HepG2 (cell line): ENCODE data around the gene MBD4. TPM values are rescaled to one million over a fixed set of nuclear protein-coding genes. Genes with fewer than 3 reads are reported as not detected.

Source experiments
- ARID2 ChIP-seq: sonication (generic); formaldehyde crosslinking; IDR thresholded peaks from 2 replicates; pipeline ENCODE4 v1.8.1; 2022; ENCODE audit warnings: mild to moderate bottlenecking, missing genetic modification reagents, borderline replicate concordance
- CEBPG ChIP-seq: IDR thresholded peaks from 2 replicates; pipeline ENCODE4 v1.6.1; 2016
- DMAP1 ChIP-seq: IDR thresholded peaks from 2 replicates; pipeline ENCODE4 v1.6.1; 2016
- JDP2 ChIP-seq: sonication (generic); formaldehyde crosslinking; IDR thresholded peaks from 2 replicates; pipeline ENCODE4 v1.8.1; 2022; ENCODE audit warnings: missing genetic modification reagents, borderline replicate concordance
- NFKB2 ChIP-seq: sonication (generic); formaldehyde crosslinking; IDR thresholded peaks from 2 replicates; pipeline ENCODE4 v1.4.0; 2020; ENCODE audit warnings: missing genetic modification reagents, borderline replicate concordance
- NRL ChIP-seq: sonication (generic); formaldehyde crosslinking; IDR thresholded peaks from 2 replicates; pipeline ENCODE4 v1.5.0; 2020; ENCODE audit warnings: missing genetic modification reagents, mild to moderate bottlenecking, moderate library complexity, borderline replicate concordance
- POLR2G ChIP-seq: fragments of 200-400 bp; formaldehyde crosslinking; IDR thresholded peaks from 2 replicates; pipeline ENCODE4 v1.6.1; 2018; ENCODE audit warnings: mild to moderate bottlenecking, low read depth, low read length, moderate library complexity
- RBFOX2 ChIP-seq: fragments of 200-400 bp; formaldehyde crosslinking; IDR thresholded peaks from 2 replicates; pipeline ENCODE4 v1.6.1; 2017; ENCODE audit warnings: low read depth, mild to moderate bottlenecking, low read length
- SIX1 ChIP-seq: sonication (generic); formaldehyde crosslinking; IDR thresholded peaks from 2 replicates; pipeline ENCODE4 v1.4.0; 2020; ENCODE audit warnings: missing genetic modification reagents, borderline replicate concordance
- SOX5 ChIP-seq: IDR thresholded peaks from 2 replicates; pipeline ENCODE4 v1.6.1; 2016; ENCODE audit warnings: borderline replicate concordance
- TSC22D2 ChIP-seq: sonication (generic); formaldehyde crosslinking; IDR thresholded peaks from 2 replicates; pipeline ENCODE4 v1.5.1; 2020; ENCODE audit warnings: missing genetic modification reagents, mild to moderate bottlenecking, borderline replicate concordance
- ZNF350 ChIP-seq: sonication (generic); formaldehyde crosslinking; IDR thresholded peaks from 2 replicates; pipeline ENCODE4 v1.4.0; 2020; ENCODE audit warnings: mild to moderate bottlenecking, low read depth, missing genetic modification reagents, borderline replicate concordance
- ZNF780A ChIP-seq: sonication (generic); formaldehyde crosslinking; IDR thresholded peaks from 2 replicates; pipeline ENCODE4 v1.8.0; 2022; ENCODE audit warnings: mild to moderate bottlenecking, missing genetic modification reagents, moderate library complexity
- ZNF790 ChIP-seq: sonication (generic); formaldehyde crosslinking; IDR thresholded peaks from 2 replicates; pipeline ENCODE4 v1.8.0; 2022; ENCODE audit warnings: missing genetic modification reagents, mild to moderate bottlenecking, borderline replicate concordance
- polyA plus RNA-seq, 8 experiments: library from polyadenylated mRNA; depleted of rRNA in 3 of 8; stranded (reverse) in 7 of 8; unstranded in 1 of 8; fragments of >200 nt; fragmentation: Illumina TruSeq in 4 of 8; extraction: Trizol in 4 of 8; gene quantifications; 2 replicates each; pipeline versions ENCODE4 v1.2.1 to v1.2.3, GENCODE V29; 2011 to 2016; ENCODE audit warnings: low read depth in 4 of 8, missing spikeins in 1 of 8, mixed read lengths in 1 of 8; ENCODE audit not compliant: insufficient read depth in 1 of 8
- total RNA-seq, 5 experiments: library from RNA; depleted of rRNA; stranded (reverse); fragments of >200 nt; fragmentation: Illumina TruSeq; extraction: Trizol; gene quantifications; 2 replicates each; pipeline ENCODE4 v1.2.3, GENCODE V29; 2016; ENCODE audit warnings: low read depth in 1 of 5
- TF ChIP-seq, protein P1 (sequence below): sonication (generic); formaldehyde crosslinking; IDR thresholded peaks from 2 replicates; pipeline ENCODE4 v1.4.0; 2020; ENCODE audit warnings: mild to moderate bottlenecking, missing genetic modification reagents
- TF ChIP-seq, protein P2 (sequence below): sonication (generic); formaldehyde crosslinking; IDR thresholded peaks from 2 replicates; pipeline ENCODE4 v1.8.0; 2022; ENCODE audit warnings: missing genetic modification reagents, mild to moderate bottlenecking, inconsistent platforms, borderline replicate concordance
- TF ChIP-seq, protein P3 (sequence below): sonication (generic); formaldehyde crosslinking; conservative IDR thresholded peaks from 2 replicates; pipeline ENCODE4 v1.8.0; 2022; ENCODE audit warnings: low read depth, missing genetic modification reagents

The MBD4 gene
- total and polyA plus RNA-seq, 2 of the 13 experiments (the other 11 are each of a cell fraction or from before 2014, with no cell fraction given) = 14.9 to 25.3 TPM

DNA sequence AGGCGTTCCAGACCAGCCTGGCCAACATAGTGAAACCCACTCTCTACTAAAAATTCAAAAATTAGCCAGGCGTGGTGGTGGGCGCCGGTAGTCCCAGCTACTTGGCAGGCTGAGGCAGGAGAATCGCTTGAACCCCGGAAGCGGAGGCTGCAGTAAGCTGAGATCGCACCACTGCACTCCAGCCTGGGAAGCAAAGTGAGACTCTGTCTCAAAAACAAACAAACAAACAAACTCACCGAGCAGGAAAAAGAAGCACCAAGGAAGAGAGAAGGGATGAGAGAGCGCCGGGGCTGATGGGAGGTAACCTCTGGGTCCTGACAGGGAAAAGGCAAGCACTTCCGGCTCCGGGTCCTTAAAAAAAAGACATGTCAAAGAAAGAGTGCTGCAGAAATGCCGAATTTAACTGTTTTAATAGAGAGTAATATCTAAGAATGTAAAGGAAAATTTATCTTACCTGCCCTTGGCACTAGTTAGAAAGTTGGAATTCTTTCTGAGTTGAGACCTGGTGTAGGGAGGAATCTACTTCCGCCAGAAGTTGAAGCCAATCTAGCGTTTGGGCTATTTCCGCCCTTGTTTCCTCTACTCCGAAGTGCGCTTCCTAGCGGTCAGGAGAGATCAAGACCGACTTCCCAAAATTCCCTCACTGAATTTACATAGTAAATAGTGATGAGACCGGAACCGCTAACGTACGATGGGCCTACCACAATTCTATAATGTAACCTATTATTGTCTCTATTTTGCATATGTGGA, 40.4 kb downstream of the MBD4 start (continued):
- TF ChIP-seq, protein P1, sequence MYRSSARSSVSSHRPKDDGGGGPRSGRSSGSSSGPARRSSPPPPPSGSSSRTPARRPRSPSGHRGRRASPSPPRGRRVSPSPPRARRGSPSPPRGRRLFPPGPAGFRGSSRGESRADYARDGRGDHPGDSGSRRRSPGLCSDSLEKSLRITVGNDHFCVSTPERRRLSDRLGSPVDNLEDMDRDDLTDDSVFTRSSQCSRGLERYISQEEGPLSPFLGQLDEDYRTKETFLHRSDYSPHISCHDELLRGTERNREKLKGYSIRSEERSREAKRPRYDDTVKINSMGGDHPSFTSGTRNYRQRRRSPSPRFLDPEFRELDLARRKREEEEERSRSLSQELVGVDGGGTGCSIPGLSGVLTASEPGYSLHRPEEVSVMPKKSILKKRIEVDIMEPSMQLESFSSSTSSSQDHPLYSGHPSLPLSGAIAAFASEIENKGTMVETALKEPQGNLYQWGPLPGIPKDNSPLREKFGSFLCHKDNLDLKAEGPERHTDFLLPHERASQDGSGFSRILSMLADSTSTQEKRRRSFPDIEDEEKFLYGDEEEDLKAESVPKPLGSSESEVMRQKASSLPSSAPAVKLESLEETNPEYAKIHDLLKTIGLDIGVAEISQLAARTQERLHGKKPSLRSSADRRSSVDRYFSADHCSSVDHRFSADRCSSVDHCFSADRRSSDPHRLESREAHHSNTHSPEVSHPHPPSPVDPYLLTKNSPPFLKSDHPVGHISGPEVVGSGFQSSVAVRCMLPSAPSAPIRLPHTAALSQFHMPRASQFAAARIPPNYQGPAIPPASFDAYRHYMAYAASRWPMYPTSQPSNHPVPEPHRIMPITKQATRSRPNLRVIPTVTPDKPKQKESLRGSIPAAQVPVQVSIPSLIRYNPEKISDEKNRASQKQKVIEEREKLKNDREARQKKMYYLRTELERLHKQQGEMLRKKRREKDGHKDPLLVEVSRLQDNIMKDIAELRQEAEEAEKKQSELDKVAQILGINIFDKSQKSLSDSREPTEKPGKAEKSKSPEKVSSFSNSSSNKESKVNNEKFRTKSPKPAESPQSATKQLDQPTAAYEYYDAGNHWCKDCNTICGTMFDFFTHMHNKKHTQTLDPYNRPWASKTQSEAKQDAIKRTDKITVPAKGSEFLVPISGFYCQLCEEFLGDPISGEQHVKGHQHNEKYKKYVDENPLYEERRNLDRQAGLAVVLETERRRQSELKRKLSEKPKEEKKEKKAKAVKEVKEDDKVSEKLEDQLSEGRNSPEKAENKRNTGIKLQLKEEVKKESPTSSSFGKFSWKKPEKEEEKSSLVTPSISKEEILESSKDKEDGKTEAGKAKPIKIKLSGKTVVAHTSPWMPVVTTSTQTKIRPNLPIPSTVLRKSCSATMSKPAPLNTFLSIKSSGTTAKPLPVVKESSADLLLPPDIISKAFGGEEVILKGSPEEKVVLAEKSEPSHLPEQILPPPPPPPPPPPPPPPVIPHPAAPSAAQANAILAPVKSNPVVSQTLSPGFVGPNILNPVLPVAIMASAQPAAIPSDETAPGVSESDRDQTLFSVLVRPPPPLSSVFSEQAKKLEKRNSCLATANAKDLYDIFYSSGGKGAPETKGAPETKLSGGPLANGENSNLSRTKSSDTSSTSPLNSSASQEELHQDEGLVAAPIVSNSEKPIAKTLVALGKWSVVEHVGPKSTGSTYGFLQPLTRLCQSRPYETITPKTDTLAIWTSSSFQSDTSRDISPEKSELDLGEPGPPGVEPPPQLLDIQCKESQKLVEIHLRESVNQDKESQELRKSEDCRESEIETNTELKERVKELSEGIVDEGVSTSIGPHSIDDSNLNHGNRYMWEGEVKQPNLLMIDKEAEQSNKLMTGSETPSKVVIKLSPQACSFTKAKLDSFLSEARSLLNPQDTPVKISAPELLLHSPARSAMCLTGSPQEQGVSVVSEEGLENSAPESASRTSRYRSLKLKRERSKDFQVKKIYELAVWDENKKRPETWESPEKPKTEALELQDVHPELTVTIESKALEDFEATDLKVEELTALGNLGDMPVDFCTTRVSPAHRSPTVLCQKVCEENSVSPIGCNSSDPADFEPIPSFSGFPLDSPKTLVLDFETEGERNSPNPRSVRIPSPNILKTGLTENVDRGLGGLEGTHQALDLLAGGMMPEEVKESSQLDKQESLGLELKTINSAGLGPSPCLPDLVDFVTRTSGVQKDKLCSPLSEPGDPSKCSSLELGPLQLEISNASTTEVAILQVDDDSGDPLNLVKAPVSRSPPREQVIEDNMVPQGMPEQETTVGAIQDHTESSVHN (CRISPR knock-in tag) = no peak
- TF ChIP-seq ZNF790 = no peak
- TF ChIP-seq RBFOX2 = 0 out of 2 replicates have a peak, but pooled peaks have one; percentile 24
- no peak for TF ChIP-seq ZNF780A (CRISPR knock-in tag)
- TF ChIP-seq ZNF350 (CRISPR knock-in tag) = no peak
- TF ChIP-seq TSC22D2 (CRISPR knock-in tag) = no peak
- TF ChIP-seq, protein P2, sequence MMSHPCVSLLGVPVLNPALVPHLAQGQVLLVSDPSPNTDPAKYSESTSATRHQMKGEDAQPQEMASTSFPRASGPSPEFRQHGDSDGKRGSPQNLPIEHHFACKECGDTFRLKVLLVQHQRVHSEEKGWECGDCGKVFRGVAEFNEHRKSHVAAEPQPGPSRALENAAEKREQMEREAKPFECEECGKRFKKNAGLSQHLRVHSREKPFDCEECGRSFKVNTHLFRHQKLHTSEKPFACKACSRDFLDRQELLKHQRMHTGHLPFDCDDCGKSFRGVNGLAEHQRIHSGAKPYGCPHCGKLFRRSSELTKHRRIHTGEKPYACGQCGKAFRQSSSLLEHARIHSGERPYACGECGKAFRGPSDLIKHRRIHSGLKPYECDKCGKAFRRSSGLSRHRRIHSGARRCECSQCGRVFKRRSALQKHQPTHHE (CRISPR knock-in tag) = no peak
- TF ChIP-seq POLR2G = peak; percentile 59
- TF ChIP-seq, protein P3, sequence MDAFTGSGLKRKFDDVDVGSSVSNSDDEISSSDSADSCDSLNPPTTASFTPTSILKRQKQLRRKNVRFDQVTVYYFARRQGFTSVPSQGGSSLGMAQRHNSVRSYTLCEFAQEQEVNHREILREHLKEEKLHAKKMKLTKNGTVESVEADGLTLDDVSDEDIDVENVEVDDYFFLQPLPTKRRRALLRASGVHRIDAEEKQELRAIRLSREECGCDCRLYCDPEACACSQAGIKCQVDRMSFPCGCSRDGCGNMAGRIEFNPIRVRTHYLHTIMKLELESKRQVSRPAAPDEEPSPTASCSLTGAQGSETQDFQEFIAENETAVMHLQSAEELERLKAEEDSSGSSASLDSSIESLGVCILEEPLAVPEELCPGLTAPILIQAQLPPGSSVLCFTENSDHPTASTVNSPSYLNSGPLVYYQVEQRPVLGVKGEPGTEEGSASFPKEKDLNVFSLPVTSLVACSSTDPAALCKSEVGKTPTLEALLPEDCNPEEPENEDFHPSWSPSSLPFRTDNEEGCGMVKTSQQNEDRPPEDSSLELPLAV (CRISPR knock-in tag) = no peak
- peak; percentile 44 for TF ChIP-seq NFKB2 (CRISPR knock-in tag)
- TF ChIP-seq SIX1 (CRISPR knock-in tag) = no peak
- TF ChIP-seq SOX5 (CRISPR knock-in tag) = peak; percentile 47; the same call in 1 of the 2 replicates
- TF ChIP-seq DMAP1 (CRISPR knock-in tag) = peak; percentile 59
- no peak for TF ChIP-seq NRL (CRISPR knock-in tag)
- no peak for TF ChIP-seq JDP2 (CRISPR knock-in tag)
- no peak for TF ChIP-seq CEBPG (CRISPR knock-in tag)
- TF ChIP-seq ARID2 = no peak
